PC-9 (cell line): ENCODE measurements around the gene LIN9.

ENCODE experiments used
- EZH2 ChIP-seq: fragments of 200-600 bp; sonication (generic); IDR thresholded peaks from 2 replicates; pipeline ENCODE4 v1.8.0; 2017; ENCODE audit warnings: antibody characterized with exemption, low read depth
- TF ChIP-seq, protein P1 (sequence below): fragments of 200-600 bp; sonication (generic); conservative IDR thresholded peaks from 2 replicates; pipeline ENCODE4 v1.6.1; 2017; ENCODE audit warnings: mixed run types, antibody characterized with exemption, mild to moderate bottlenecking, moderate library complexity

- TF ChIP-seq, protein P1, sequence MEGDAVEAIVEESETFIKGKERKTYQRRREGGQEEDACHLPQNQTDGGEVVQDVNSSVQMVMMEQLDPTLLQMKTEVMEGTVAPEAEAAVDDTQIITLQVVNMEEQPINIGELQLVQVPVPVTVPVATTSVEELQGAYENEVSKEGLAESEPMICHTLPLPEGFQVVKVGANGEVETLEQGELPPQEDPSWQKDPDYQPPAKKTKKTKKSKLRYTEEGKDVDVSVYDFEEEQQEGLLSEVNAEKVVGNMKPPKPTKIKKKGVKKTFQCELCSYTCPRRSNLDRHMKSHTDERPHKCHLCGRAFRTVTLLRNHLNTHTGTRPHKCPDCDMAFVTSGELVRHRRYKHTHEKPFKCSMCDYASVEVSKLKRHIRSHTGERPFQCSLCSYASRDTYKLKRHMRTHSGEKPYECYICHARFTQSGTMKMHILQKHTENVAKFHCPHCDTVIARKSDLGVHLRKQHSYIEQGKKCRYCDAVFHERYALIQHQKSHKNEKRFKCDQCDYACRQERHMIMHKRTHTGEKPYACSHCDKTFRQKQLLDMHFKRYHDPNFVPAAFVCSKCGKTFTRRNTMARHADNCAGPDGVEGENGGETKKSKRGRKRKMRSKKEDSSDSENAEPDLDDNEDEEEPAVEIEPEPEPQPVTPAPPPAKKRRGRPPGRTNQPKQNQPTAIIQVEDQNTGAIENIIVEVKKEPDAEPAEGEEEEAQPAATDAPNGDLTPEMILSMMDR: peak; percentile 24; the same call in 1 of the 2 replicates
- TF ChIP-seq EZH2: no peak
Measured at GRCh38 chr1:226308723-226309397, at the start of gene LIN9.
